WTC11 (cell line): ENCODE measurements around the gene RNF215. TPM values are rescaled to one million over a fixed set of nuclear protein-coding genes. Genes with fewer than 3 reads are reported as not detected.

Source experiments
- ATAC-seq: fragments of 200-7000 bp; cut with Tn5 transposase; 2 replicates; pipeline ENCODE4 v1.10.0; 2021; ENCODE audit warnings: mild to moderate bottlenecking, moderate library complexity
- CTCF ChIA-PET: fragments of 300-600 bp; sonication (Branson Sonifier 250); formaldehyde crosslinking; loops from one replicate; lab custom pipeline; 2021; ENCODE audit warnings: antibody characterized with exemption; lab: Charles Lee
- POLR2A ChIA-PET: fragments of 350-600 bp; sonication (Branson Sonifier 250); formaldehyde crosslinking; loops from one replicate; lab custom pipeline; 2021; ENCODE audit warnings: antibody characterized with exemption; lab: Charles Lee
- DNase-seq: peaks from one replicate; pipeline ENCODE4 v3.0.0; 2021; ENCODE audit warnings: low spot score
- H3K27ac Mint-ChIP-seq: 2 replicates; pipeline ENCODE4 v1.8.0; 2021; ENCODE audit warnings: mixed read lengths
- H3K27me3 Mint-ChIP-seq: 2 replicates; pipeline ENCODE4 v1.8.0; 2021; ENCODE audit warnings: low read depth, mild to moderate bottlenecking, moderate library complexity, mixed read lengths
- H3K36me3 Mint-ChIP-seq: 2 replicates; pipeline ENCODE4 v1.8.0; 2021; ENCODE audit warnings: mixed read lengths
- H3K4me1 Mint-ChIP-seq: 2 replicates; pipeline ENCODE4 v1.8.0; 2022; ENCODE audit warnings: mixed read lengths
- H3K4me3 Mint-ChIP-seq: 2 replicates; pipeline ENCODE4 v1.8.0; 2021; ENCODE audit warnings: mild to moderate bottlenecking, moderate library complexity, mixed read lengths
- H3K9me3 Mint-ChIP-seq: 2 replicates; pipeline ENCODE4 v1.8.0; 2021; ENCODE audit warnings: mixed read lengths
- ARID4B ChIP-seq: sonication (generic); formaldehyde crosslinking; IDR thresholded peaks from 2 replicates; pipeline ENCODE4 v1.8.0; 2023; ENCODE audit warnings: missing genetic modification reagents, mild to moderate bottlenecking, borderline replicate concordance
- CBFB ChIP-seq: sonication (generic); formaldehyde crosslinking; IDR thresholded peaks from 2 replicates; pipeline ENCODE4 v1.8.1; 2022; ENCODE audit warnings: mild to moderate bottlenecking, low read depth, missing genetic modification reagents
- E2F1 ChIP-seq: sonication (generic); formaldehyde crosslinking; IDR thresholded peaks from 2 replicates; pipeline ENCODE4 v1.8.0; 2022; ENCODE audit warnings: mild to moderate bottlenecking, missing genetic modification reagents
- ESRRA ChIP-seq: sonication (generic); formaldehyde crosslinking; IDR thresholded peaks from 2 replicates; pipeline ENCODE4 v1.8.1; 2022; ENCODE audit warnings: mild to moderate bottlenecking, missing genetic modification reagents, borderline replicate concordance
- HMGXB4 ChIP-seq: sonication (generic); formaldehyde crosslinking; IDR thresholded peaks from 2 replicates; pipeline ENCODE4 v1.8.1; 2023; ENCODE audit warnings: mild to moderate bottlenecking, moderate library complexity, missing genetic modification reagents
- MXD4 ChIP-seq: fragments of 250-450 bp; sonication (Bioruptor Pico); IDR thresholded peaks from 2 replicates; pipeline ENCODE4 v1.8.0; 2021; ENCODE audit warnings: mild to moderate bottlenecking, moderate library complexity, borderline replicate concordance
- NFE2L1 ChIP-seq: sonication (generic); formaldehyde crosslinking; IDR thresholded peaks from 2 replicates; pipeline ENCODE4 v1.8.1; 2023; ENCODE audit warnings: missing genetic modification reagents
- PRRX2 ChIP-seq: fragments of 250-450 bp; sonication (Bioruptor Pico); IDR thresholded peaks from 2 replicates; pipeline ENCODE4 v1.8.0; 2021; ENCODE audit warnings: mild to moderate bottlenecking
- SP1 ChIP-seq: sonication (generic); formaldehyde crosslinking; conservative IDR thresholded peaks from 2 replicates; pipeline ENCODE4 v1.8.1; 2022; ENCODE audit warnings: missing genetic modification reagents
- TEAD1 ChIP-seq: sonication (generic); formaldehyde crosslinking; IDR thresholded peaks from 2 replicates; pipeline ENCODE4 v1.8.0; 2022; ENCODE audit warnings: mild to moderate bottlenecking, missing genetic modification reagents
- TP53 ChIP-seq: sonication (generic); formaldehyde crosslinking; IDR thresholded peaks from 2 replicates; pipeline ENCODE4 v1.8.1; 2023; ENCODE audit warnings: mild to moderate bottlenecking, missing genetic modification reagents
- ZBTB21 ChIP-seq: sonication (generic); formaldehyde crosslinking; IDR thresholded peaks from 2 replicates; pipeline ENCODE4 v1.8.1; 2023; ENCODE audit warnings: mild to moderate bottlenecking, missing genetic modification reagents, borderline replicate concordance
- ZNF416 ChIP-seq: fragments of 250-450 bp; sonication (Bioruptor Pico); IDR thresholded peaks from 2 replicates; pipeline ENCODE4 v1.9.0; 2021; ENCODE audit warnings: mild to moderate bottlenecking, inconsistent platforms
- total RNA-seq: library from RNA; stranded (reverse); gene quantifications from 3 replicates; pipeline ENCODE4 v1.2.3, GENCODE V29; 2021
- TF ChIP-seq, protein P1 (sequence below): sonication (generic); formaldehyde crosslinking; IDR thresholded peaks from 2 replicates; pipeline ENCODE4 v1.8.0; 2022; ENCODE audit warnings: missing genetic modification reagents
- TF ChIP-seq, protein P2 (sequence below): fragments of 250-450 bp; sonication (Bioruptor Pico); IDR thresholded peaks from 2 replicates; pipeline ENCODE4 v1.8.0; 2021; ENCODE audit warnings: mild to moderate bottlenecking
- TF ChIP-seq, protein P3 (sequence below): sonication (generic); formaldehyde crosslinking; IDR thresholded peaks from 2 replicates; pipeline ENCODE4 v1.8.1; 2022; ENCODE audit warnings: low read depth, missing genetic modification reagents, borderline replicate concordance
- TF ChIP-seq, protein P4 (sequence below): sonication (generic); formaldehyde crosslinking; IDR thresholded peaks from 2 replicates; pipeline ENCODE4 v1.8.0; 2023; ENCODE audit warnings: missing genetic modification reagents
- TF ChIP-seq, protein P5 (sequence below): fragments of 250-450 bp; sonication (Bioruptor Pico); IDR thresholded peaks from 2 replicates; pipeline ENCODE4 v1.9.0; 2021; ENCODE audit warnings: moderate library complexity, mild to moderate bottlenecking, inconsistent platforms, borderline replicate concordance
- TF ChIP-seq, protein P6 (sequence below): sonication (generic); formaldehyde crosslinking; conservative IDR thresholded peaks from 2 replicates; pipeline ENCODE4 v1.8.1; 2022; ENCODE audit warnings: mild to moderate bottlenecking, missing genetic modification reagents

Gene RNF215
- total RNA-seq, 1 experiment from 2014 or later, result 25.4 TPM

DNA sequence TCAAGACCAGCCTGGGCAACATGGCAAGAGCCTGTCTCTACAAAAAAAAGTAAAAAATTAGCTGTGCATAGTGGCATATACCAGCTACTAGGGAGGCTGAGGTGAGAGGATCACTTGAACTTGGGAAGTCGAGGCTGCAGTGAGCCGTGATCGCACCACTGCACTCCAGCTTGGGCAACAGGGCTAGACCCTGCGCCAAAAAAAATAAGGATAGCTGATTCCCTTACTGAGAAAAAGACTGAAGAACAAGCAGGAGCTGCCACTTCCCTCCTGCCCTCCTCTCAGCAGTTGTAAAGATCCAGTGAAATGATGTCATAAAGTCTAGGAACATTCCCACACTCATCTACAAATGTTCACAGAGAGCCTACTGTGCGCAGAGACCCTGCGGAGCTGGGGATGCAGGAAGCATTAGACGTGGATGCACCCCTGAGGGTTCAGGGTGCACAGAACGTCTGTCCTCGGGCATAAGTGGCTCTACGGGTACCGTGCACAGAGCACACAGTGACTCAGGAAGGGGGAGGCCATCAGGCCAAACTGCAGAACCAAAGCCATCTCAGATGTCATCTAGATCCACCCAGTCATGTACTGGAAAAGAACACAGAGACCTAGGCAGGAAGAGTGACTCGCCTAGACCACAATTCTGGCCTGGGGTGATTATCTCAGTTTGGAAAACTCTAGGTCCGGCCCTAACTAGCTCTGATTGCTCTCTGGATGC, 21.3 kb upstream of the RNF215 start (continued):
- TF ChIP-seq, protein P1, sequence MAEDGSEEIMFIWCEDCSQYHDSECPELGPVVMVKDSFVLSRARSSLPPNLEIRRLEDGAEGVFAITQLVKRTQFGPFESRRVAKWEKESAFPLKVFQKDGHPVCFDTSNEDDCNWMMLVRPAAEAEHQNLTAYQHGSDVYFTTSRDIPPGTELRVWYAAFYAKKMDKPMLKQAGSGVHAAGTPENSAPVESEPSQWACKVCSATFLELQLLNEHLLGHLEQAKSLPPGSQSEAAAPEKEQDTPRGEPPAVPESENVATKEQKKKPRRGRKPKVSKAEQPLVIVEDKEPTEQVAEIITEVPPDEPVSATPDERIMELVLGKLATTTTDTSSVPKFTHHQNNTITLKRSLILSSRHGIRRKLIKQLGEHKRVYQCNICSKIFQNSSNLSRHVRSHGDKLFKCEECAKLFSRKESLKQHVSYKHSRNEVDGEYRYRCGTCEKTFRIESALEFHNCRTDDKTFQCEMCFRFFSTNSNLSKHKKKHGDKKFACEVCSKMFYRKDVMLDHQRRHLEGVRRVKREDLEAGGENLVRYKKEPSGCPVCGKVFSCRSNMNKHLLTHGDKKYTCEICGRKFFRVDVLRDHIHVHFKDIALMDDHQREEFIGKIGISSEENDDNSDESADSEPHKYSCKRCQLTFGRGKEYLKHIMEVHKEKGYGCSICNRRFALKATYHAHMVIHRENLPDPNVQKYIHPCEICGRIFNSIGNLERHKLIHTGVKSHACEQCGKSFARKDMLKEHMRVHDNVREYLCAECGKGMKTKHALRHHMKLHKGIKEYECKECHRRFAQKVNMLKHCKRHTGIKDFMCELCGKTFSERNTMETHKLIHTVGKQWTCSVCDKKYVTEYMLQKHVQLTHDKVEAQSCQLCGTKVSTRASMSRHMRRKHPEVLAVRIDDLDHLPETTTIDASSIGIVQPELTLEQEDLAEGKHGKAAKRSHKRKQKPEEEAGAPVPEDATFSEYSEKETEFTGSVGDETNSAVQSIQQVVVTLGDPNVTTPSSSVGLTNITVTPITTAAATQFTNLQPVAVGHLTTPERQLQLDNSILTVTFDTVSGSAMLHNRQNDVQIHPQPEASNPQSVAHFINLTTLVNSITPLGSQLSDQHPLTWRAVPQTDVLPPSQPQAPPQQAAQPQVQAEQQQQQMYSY (CRISPR knock-in tag), result no peak
- TF ChIP-seq, protein P2, sequence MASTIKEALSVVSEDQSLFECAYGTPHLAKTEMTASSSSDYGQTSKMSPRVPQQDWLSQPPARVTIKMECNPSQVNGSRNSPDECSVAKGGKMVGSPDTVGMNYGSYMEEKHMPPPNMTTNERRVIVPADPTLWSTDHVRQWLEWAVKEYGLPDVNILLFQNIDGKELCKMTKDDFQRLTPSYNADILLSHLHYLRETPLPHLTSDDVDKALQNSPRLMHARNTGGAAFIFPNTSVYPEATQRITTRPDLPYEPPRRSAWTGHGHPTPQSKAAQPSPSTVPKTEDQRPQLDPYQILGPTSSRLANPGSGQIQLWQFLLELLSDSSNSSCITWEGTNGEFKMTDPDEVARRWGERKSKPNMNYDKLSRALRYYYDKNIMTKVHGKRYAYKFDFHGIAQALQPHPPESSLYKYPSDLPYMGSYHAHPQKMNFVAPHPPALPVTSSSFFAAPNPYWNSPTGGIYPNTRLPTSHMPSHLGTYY (CRISPR knock-in tag), result no peak

DNA sequence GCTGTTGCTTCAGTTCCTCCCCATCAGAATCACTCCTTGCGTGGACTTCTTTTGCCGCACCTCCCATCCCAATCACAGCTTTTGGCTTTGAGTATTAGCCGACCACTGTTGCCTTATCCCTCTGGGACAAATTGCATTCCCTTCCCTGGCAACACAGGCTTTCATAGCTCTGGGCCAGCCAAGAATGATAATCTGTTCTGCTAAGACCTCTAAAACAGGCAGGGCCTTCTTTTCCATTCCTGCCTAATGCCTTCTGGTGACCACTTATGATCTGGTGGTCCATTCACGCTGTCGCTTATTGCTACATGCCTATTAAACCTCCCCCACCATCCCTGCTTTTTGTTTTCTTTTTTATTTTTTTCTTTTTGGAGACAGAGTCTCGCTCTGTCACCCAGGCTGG, 19.2 kb upstream of the RNF215 start:
- peaks cover 3% of the 10 kb centered on the region; the same call in 1 of the 2 replicates for H3K36me3 Mint-ChIP-seq
- POLR2A ChIA-PET, result interaction anchor here (0.6 to 1.6 kb wide), 2 partner anchors 17 to 287 kb away, joined by 3 to 5 read pairs; no protein-coding TSS in a partner anchor
- TF ChIP-seq ESRRA (CRISPR knock-in tag) (no peak), TP53 (CRISPR knock-in tag) (no peak), MXD4 (CRISPR knock-in tag) (no peak), CBFB (CRISPR knock-in tag) (no peak), ARID4B (no peak), PRRX2 (CRISPR knock-in tag) (no peak), ZBTB21 (CRISPR knock-in tag) (no peak), TEAD1 (CRISPR knock-in tag) (no peak), ZNF416 (no peak), HMGXB4 (no peak), E2F1 (CRISPR knock-in tag) (no peak), NFE2L1 (CRISPR knock-in tag) (no peak), SP1 (CRISPR knock-in tag) (no peak)
- TF ChIP-seq, protein P3, sequence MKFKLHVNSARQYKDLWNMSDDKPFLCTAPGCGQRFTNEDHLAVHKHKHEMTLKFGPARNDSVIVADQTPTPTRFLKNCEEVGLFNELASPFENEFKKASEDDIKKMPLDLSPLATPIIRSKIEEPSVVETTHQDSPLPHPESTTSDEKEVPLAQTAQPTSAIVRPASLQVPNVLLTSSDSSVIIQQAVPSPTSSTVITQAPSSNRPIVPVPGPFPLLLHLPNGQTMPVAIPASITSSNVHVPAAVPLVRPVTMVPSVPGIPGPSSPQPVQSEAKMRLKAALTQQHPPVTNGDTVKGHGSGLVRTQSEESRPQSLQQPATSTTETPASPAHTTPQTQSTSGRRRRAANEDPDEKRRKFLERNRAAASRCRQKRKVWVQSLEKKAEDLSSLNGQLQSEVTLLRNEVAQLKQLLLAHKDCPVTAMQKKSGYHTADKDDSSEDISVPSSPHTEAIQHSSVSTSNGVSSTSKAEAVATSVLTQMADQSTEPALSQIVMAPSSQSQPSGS (CRISPR knock-in tag), result no peak
- TF ChIP-seq, protein P4, sequence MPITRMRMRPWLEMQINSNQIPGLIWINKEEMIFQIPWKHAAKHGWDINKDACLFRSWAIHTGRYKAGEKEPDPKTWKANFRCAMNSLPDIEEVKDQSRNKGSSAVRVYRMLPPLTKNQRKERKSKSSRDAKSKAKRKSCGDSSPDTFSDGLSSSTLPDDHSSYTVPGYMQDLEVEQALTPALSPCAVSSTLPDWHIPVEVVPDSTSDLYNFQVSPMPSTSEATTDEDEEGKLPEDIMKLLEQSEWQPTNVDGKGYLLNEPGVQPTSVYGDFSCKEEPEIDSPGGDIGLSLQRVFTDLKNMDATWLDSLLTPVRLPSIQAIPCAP, result no peak
- TF ChIP-seq, protein P5, sequence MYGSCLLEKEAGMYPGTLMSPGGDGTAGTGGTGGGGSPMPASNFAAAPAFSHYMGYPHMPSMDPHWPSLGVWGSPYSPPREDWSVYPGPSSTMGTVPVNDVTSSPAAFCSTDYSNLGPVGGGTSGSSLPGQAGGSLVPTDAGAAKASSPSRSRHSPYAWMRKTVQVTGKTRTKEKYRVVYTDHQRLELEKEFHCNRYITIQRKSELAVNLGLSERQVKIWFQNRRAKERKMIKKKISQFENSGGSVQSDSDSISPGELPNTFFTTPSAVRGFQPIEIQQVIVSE (CRISPR knock-in tag), result no peak
- TF ChIP-seq, protein P6, sequence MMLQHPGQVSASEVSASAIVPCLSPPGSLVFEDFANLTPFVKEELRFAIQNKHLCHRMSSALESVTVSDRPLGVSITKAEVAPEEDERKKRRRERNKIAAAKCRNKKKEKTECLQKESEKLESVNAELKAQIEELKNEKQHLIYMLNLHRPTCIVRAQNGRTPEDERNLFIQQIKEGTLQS, result no peak
- H3K9me3 Mint-ChIP-seq, result no peaks in the 10 kb centered on the region
- DNase-seq (no peak), ATAC-seq (no peak)
- CTCF ChIA-PET, result interaction anchor here (1.5 to 1.8 kb wide), 2 partner anchors 19 to 20 kb away, joined by 4 read pairs; partner anchors contain the start of gene RNF215
- H3K4me3 Mint-ChIP-seq, result no peak overlapping the region
- H3K27ac Mint-ChIP-seq, result no peak overlapping the region
- H3K4me1 Mint-ChIP-seq, result peaks cover 11% of the 10 kb centered on the region
- peaks cover 15% of the 10 kb centered on the region; the same call in 1 of the 2 replicates for H3K27me3 Mint-ChIP-seq
